ENCODE results near the gene DLX5.
"Not testable (repeated sequence)": the region's sequence is repeated elsewhere in the genome, so short reads cannot be mapped to it uniquely, and the experiment has no call there.

DNA sequence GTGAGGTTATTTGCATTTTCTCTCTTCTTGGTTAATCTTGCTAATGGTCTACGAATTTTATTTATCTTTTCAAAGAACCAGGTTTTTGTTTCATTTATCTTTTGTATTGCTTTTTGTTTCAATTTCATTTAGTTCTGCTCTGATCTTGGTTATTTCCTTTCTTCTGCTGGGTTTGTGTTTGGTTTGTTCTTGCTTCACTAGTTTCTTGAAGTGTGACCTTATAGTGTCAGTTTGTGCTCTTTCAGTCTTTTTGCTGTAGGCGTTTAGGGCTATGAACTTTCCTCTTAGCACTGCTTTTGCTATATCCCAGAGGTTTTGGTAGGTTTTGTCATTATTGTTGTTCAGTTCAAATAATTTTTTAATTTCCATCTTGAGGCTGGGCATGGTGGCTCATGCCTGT lies 47.4 kb upstream of the DLX5 start:
- TF ChIP-seq, protein P1, sequence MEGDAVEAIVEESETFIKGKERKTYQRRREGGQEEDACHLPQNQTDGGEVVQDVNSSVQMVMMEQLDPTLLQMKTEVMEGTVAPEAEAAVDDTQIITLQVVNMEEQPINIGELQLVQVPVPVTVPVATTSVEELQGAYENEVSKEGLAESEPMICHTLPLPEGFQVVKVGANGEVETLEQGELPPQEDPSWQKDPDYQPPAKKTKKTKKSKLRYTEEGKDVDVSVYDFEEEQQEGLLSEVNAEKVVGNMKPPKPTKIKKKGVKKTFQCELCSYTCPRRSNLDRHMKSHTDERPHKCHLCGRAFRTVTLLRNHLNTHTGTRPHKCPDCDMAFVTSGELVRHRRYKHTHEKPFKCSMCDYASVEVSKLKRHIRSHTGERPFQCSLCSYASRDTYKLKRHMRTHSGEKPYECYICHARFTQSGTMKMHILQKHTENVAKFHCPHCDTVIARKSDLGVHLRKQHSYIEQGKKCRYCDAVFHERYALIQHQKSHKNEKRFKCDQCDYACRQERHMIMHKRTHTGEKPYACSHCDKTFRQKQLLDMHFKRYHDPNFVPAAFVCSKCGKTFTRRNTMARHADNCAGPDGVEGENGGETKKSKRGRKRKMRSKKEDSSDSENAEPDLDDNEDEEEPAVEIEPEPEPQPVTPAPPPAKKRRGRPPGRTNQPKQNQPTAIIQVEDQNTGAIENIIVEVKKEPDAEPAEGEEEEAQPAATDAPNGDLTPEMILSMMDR (IDR thresholded peaks at IDR 0.05): not testable (repeated sequence)
- TF ChIP-seq ZFX (IDR thresholded peaks at IDR 0.05; ENCODE audit: borderline replicate concordance): not testable (repeated sequence)

Data from 22Rv1 (cell line).